Activated CD8-positive, alpha-beta T cell treated with anti-CD3 and anti-CD28 coated beads for 36 hours (primary cell): Measurements from ENCODE around the gene PDCL2. TPM values are rescaled to one million over a fixed set of nuclear protein-coding genes. Genes with fewer than 3 reads are reported as not detected.

Source experiments
- ATAC-seq: fragments of 200-7000 bp; cut with Tn5 transposase; one replicate; pipeline ENCODE4 v1.10.0; 2021; ENCODE audit warnings: mild to moderate bottlenecking, moderate library complexity
- CTCF ChIA-PET: fragments of 350-600 bp; sonication (Branson Sonifier 250); formaldehyde crosslinking; loops from one replicate; lab custom pipeline; 2021; ENCODE audit warnings: antibody characterized with exemption; lab: Charles Lee
- POLR2A ChIA-PET: fragments of 350-600 bp; sonication (Branson Sonifier 250); formaldehyde crosslinking; loops from one replicate; lab custom pipeline; 2021; ENCODE audit warnings: antibody characterized with exemption; lab: Charles Lee
- DNase-seq: peaks from one replicate; pipeline ENCODE4 v3.0.0-alpha.2; 2020
- H3K27ac Mint-ChIP-seq: one replicate; pipeline ENCODE4 v1.8.0; 2021; ENCODE audit warnings: mild to moderate bottlenecking, mixed read lengths
- H3K27me3 Mint-ChIP-seq: one replicate; pipeline ENCODE4 v1.8.0; 2021; ENCODE audit warnings: mixed read lengths
- H3K36me3 Mint-ChIP-seq: one replicate; pipeline ENCODE4 v1.8.0; 2021; ENCODE audit warnings: low read depth, mixed read lengths
- H3K4me1 Mint-ChIP-seq: one replicate; pipeline ENCODE4 v1.8.0; 2021; ENCODE audit warnings: low read depth, mixed read lengths
- H3K4me3 Mint-ChIP-seq: one replicate; pipeline ENCODE4 v1.8.0; 2021; ENCODE audit warnings: mild to moderate bottlenecking, moderate library complexity, mixed read lengths
- H3K9me3 Mint-ChIP-seq: one replicate; pipeline ENCODE4 v1.8.0; 2021; ENCODE audit warnings: mixed read lengths
- CTCF ChIP-seq: fragments of 200-600 bp; IDR thresholded peaks from one replicate; pipeline ENCODE4 v1.8.0; 2022; ENCODE audit warnings: antibody characterized with exemption, mild to moderate bottlenecking
- intact Hi-C: fragments of 100-400 bp; cut with micrococcal nuclease; formaldehyde crosslinking; loops from one replicate; pipeline ENCODE4 v1.10.0; 2022
- total RNA-seq, 2 experiments: library from RNA; stranded (reverse); gene quantifications; one replicate each; pipeline ENCODE4 v1.2.3, GENCODE V29; 2021

PDCL2 gene
- total RNA-seq, 2 experiments from 2014 or later = not detected

GRCh38 chr4:55611358-55612059 is 19.5 kb upstream of the PDCL2 start:
- Mint-ChIP-seq H3K4me3 (no peak overlapping the region), H3K9me3 (no peaks in the 10 kb centered on the region), H3K27ac (no peak overlapping the region), H3K27me3 (peaks cover 5% of the 10 kb centered on the region), H3K4me1 (no peaks in the 10 kb centered on the region), H3K36me3 (no peaks in the 10 kb centered on the region)
- ATAC-seq (no peak), DNase-seq (no peak)
- intact Hi-C loops = no loop called here
- TF ChIP-seq CTCF = no peak
- CTCF ChIA-PET = no interaction called here
- POLR2A ChIA-PET = no interaction called here

GRCh38 chr4:55610381-55610780 is 18.3 kb upstream of the PDCL2 start:
- ChIA-PET POLR2A (no interaction called here), CTCF (no interaction called here)
- H3K36me3 Mint-ChIP-seq = no peaks in the 10 kb centered on the region
- peaks cover 5% of the 10 kb centered on the region for H3K27me3 Mint-ChIP-seq
- no peaks in the 10 kb centered on the region for H3K4me1 Mint-ChIP-seq
- no peak for TF ChIP-seq CTCF
- intact Hi-C loops = no loop called here
- no peak overlapping the region for H3K4me3 Mint-ChIP-seq
- ATAC-seq = no peak
- H3K9me3 Mint-ChIP-seq = no peaks in the 10 kb centered on the region
- no peak overlapping the region for H3K27ac Mint-ChIP-seq
- DNase-seq = no peak

GRCh38 chr4:55609393-55609866 is 17.4 kb upstream of the PDCL2 start:
- no peak for TF ChIP-seq CTCF
- Mint-ChIP-seq H3K4me1 (no peaks in the 10 kb centered on the region), H3K27ac (no peak overlapping the region), H3K4me3 (no peak overlapping the region), H3K9me3 (no peaks in the 10 kb centered on the region), H3K27me3 (peaks cover 6% of the 10 kb centered on the region), H3K36me3 (no peaks in the 10 kb centered on the region)
- ChIA-PET CTCF (no interaction called here), POLR2A (no interaction called here)
- DNase-seq = no peak
- no peak for ATAC-seq
- intact Hi-C loops = no loop called here

DNA sequence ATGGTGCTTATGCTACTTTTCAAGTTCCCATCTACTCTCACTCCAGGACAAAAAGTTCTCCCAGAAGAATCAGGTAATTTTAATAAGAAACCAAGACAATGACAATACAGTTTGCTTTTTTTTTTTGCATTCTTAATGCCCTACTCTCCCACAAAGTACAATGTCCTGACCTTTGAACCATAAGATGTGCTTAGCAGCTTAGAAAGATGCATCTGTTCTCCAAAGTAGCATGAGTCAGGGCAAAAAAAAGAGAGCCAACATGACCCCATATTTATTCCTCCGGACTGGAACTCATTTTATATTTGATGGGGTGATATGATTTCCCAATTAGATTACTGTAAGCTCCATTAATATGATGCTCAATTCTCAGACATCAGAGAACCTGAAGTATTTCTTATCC is 16.5 kb upstream of the PDCL2 start:
- no peak for ATAC-seq
- no peak overlapping the region for H3K27ac Mint-ChIP-seq
- peaks cover 6% of the 10 kb centered on the region for H3K27me3 Mint-ChIP-seq
- no peaks in the 10 kb centered on the region for H3K36me3 Mint-ChIP-seq
- TF ChIP-seq CTCF = no peak
- no peaks in the 10 kb centered on the region for H3K4me1 Mint-ChIP-seq
- DNase-seq = no peak
- ChIA-PET CTCF (interaction anchor here (0.7 to 0.8 kb wide), 2 partner anchors 10 to 389 kb away, joined by 3 to 4 read pairs; no protein-coding TSS in a partner anchor), POLR2A (no interaction called here)
- H3K9me3 Mint-ChIP-seq = no peaks in the 10 kb centered on the region
- H3K4me3 Mint-ChIP-seq = no peak overlapping the region
- intact Hi-C loops = no loop called here

- Mint-ChIP-seq H3K36me3 (no peaks in the 10 kb centered on the region), H3K27me3 (peaks cover 8% of the 10 kb centered on the region), H3K27ac (no peak overlapping the region), H3K4me3 (no peak overlapping the region), H3K4me1 (no peaks in the 10 kb centered on the region), H3K9me3 (no peaks in the 10 kb centered on the region)
- intact Hi-C loops = no loop called here
- ATAC-seq (no peak), DNase-seq (no peak)
- ChIA-PET CTCF (interaction anchor here (0.9 kb wide), 1 partner anchor 11 kb away, joined by 3 read pairs; no protein-coding TSS in a partner anchor), POLR2A (no interaction called here)
- TF ChIP-seq CTCF = no peak
These were observed 13.0 kb upstream of the PDCL2 start for GRCh38 chr4:55604996-55605395.
